ENCODE results near the gene DBP.
"Not testable (repeated sequence)": the region's sequence is repeated elsewhere in the genome, so short reads cannot be mapped to it uniquely, and the experiment has no call there.

The DBP gene

DNA sequence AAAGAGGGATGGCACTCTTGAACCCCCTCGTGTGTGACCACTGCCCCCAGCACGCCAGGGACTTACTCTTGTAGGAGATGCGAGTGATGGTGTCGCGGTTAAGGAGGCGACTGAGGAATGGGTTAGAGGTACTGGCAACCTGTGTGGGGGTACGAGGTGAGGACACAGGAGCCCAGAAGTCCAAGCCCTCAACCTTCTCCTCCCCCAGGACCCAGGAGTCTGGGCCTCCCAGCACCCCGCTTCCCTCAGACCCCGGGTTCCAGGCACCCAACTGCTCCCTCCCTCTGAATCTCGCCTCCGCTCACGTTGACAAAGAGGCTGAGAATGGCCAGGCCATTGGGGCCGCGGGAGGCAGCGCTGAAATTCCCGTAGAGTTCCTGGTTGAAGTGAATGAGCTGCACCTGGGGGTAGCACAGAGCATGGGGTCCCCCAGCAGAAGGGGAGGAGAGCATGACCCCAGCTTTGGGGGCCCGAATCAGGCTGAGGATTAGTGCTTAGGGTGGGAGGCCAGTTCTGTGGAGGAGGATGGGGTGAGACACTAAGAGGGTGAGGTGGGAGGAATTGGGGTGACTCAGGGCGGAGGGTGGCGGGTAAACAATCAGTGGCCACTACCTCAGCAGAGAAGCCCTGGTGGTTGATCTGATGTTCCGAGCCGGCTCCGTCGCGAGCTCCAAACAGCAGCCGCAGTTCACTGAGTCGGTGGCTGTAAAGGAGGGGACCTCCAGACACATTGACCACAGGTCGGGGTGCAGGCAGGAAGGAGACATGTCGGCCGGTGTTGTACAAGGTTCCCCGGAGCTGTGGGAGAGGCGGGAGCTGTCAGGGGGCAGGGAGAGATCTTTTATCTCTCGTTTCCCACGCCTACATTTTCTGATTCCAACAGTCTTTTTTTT, 2.5 kb upstream of the DBP start:
- no peak for DNase-seq

DNA sequence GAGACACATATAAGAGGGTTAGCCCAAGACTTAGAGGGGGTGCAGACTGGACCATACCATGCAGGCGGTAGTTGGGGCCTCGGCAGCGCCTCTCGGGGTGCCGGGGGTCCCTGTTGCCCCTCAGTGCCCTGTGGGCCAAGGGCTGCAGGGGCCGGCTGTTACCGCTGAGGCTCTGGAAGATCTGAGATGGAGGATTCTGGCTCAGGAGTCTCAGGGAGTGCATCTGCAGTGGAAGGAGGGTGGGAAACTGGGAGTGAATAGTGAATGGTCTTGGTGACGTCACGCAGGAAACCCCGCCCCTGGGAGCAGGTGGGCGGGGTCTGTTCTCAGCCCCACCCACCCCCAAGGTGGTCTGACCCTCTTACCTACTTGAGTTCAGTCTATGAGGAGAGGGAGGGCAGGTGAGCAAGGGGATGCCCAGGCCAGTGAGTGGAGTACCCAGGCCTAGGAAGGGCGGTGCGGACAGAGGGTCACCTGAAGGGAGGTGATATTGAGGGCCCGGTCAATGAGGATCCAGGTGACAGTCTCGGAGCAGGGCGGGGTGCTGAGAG, 1.7 kb upstream of the DBP start:
- no peak for DNase-seq

DNA sequence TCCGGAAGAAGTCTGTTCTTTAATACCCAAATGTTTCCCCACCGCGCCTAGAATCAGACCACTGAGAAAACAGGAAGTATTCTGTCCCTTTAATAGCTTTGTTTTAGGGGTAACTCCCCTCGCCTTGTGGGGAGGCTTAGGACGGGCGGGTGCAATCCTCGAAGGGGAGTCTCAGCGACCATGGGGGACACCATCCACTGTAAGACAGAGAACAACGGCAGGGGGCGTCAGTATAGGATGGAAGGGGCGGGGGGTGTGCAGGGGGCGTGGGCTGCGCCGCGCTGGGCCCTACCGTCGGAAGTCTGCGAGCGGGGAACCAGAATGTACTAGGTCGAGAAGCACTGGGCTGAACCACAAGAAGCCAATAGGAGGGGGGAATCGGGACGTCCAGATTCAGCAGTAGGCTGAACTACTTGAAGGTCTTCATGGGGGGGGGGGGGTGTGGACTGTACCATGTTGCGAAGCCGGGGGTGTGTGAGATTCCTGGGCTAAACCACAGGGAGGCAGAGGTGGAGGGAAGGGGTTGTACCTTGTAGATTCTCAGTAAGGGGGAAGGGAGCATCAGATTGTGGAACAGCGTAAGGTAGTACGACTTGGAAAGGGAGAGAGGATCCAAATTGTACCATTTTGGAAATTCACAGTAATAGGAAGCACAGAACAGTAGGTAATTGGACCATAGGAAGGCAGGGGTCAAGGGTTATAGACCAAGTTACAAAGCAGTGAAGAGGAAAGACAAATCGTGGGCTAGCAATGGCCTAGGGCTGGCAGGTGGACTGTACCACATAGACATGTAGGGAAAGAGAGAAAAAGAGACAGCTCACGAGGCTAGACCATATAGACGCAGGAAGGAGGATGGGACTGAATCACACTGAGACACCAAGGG, 1.0 kb upstream of the DBP start:
- DNase-seq, result peak; percentile 89

DNA sequence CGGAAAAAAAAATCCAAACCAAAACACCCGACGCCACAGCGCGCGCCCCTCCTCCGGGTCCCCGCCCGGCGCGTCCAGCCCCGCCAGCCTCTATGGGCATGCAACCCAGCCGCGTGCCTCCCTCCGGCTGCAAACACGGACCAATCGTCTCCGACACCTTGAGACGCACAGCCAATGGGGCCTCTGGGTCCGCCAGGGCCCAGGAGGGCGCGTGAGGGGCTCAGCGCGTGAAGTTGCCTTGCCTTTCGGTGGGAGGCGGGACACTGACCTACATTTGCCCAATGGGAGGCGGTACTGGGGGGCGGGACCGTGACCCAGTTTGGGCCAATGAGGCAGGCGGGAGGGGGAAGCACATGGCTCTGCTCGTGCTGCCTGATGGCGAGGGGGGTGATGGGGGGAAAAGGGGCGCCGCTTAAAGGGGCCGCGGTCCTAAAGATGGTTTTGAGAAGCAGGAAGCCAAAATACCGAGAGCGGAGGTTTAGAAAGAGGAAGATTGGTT, 319 bp upstream of the DBP start:
- DNase-seq, result peak; percentile 99

DNA sequence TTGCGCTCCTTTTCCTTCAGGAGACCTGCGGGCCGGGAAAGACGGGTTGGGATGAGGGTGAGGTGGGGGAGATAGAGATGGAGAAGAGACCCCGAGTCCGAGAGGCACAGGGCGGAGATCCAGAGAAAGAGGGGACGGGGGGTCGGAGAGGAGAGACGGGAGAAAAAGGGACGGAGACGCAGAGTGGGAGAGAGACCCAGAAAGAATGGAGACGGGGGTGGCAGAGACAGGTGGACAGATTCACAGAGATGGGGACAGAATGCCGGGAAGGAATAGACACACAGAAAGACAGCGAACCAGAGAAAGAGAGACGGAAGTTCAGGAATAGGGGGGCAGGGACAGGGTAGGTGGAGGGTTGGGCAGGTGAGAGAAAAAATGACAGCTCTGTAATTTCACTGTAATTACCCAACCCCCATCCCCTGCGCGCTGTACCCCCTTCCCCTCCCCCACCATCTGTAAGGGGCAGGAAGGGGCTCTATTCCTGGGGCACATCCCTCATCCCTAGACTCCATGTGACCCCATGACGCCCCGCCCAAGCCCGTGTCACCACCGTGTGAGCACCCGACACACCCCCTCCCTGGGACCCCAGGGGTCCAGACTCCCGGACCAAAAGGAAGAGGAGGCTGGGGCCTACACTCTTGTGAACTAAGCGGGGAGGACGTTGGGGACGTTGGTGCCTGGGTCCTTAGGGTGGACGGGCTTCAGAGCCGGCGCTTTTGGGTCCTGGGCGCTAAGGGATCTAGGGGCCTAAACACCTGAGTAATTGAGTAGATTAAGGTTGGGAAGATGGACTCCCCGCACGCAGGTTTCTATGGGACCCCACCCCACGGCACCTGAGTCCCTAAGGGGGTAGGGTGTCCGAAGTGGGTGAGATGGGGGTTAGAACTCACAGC, 967 bp downstream of the DBP start:
- DNase-seq, result no peak

DNA sequence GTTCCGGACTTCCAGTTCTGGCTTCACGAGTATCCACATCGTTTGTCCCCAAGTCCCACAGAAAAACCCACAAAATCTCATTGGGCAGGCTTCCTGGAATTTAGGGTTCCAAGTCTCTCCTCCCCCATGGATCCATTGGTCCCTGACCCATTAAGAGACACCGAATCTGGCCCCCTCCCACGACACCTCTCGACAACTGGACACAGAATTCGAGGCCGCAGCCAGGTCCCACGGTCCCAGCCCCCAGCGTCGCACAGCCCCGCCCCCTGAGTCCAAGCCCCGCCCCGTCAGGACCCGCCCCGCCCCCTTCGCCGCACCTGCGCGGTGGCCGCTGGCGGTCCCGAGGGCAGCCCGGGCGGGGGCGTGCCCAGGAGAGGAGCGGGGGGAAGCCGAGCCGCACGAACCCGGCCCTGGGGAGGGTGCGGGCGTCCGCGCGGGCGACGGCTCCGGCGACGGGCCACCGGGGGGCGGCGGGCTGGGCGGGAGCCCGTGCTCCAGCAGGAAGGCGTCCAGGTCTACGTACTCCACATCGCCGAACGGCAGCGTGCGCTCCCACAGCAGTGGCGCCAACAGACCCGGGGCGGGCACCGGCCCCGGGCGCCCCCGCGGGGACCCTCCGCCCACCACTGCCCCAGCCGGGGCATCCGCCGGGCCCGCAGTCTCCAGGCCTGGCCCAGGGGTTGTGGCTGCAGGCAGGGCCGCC, 1.8 kb downstream of the DBP start:
- DNase-seq, result peak; percentile 65

DNA sequence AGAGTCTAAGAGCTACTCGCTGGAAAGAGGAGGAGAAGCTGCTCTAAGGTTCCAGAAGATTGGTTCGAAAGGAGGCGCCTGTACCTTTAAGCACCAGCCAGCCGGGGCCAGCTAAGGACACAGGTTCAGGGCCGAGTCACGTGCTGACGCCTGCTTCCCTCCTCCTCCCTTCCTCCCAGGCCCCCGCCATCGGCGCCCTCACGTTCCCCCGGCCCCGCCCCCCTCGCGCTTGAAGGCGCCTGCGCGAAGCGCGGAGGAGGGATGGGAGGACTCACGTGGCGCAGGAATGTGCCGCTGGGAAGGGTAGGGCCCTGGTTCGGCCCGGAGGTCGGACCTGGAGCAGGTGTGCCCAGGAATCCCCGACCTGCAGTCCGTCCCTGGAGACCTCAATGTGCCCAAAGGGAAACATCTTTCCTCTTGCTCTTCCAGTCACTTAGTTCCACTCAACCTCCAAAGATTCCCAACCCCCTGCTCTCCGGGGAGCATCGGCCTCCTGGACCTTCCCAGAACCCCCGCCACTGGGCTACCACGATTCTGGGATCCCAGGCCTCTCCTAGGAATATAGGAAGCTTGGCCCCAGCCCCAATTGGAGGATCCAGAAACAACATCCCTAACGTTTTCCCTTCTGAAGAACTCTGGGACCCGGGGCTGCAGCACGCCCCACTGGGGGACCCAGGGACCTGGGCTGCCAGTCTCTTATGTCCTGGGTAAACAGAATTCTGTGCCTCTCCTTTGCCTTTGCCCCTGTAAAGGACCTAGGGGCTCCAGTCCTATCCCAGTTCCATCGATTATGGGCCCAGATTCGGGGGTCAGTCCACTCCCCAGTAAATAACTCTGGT, 2.5 kb downstream of the DBP start:
- peak; percentile 98 for DNase-seq

DNA sequence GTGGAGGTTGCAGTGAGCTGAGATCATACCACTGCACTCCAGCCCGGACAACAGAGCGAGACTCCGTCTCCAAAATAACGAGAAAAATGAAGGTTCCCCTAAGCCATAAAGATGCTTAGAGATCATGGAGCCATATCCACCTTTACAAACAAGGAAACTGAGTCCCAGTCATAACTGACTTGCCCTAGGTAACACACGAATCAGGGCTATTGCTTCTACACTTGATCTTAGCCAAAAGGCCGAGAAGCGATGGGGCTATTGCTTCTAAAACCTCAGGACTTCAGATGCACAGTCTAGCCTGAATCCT, 3.2 kb downstream of the DBP start:
- DNase-seq, result no peak

DNA sequence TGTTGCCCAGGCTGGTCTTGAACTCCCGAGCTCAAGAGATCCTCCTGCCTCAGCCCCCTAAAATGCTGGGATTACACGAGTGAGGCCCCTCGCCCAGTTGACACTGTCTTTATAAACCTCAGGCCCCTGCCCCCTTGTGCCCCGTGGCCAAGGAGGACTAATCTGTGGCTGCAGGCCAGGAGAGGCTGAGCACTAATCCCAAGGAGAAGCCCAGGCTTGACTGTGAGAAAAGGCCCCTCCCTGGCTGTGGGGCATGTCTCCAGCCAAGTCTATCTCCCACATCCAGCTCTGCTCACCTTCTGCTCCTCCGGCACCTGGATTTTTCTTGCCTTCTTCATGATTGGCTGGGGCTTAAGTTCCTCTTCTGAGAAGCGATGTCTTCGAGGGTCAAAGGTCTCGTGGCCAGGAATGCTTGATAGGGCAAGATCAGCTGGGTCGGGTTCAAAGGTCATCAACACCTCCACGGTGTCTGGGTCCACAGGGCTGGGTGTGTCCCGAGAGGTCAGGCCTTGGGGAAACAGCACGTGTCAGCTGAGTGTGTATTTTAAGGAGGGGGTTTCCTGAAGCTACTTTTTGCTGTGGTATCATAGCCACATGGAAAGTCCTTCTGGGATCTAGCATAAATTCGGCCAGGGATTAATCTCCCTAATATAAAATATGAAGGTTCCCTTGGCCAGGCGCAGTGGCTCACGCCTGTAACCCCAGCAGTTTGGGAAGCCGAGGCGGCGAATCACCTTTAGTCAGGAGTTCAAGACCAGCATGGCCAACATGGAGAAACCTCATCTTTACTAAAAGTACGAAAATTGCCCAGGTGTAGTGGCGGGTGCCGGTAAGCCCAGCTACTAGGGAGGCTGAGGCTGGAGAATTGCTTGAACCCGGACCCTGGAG, 3.8 kb downstream of the DBP start:
- DNase-seq, result no peak

DNA sequence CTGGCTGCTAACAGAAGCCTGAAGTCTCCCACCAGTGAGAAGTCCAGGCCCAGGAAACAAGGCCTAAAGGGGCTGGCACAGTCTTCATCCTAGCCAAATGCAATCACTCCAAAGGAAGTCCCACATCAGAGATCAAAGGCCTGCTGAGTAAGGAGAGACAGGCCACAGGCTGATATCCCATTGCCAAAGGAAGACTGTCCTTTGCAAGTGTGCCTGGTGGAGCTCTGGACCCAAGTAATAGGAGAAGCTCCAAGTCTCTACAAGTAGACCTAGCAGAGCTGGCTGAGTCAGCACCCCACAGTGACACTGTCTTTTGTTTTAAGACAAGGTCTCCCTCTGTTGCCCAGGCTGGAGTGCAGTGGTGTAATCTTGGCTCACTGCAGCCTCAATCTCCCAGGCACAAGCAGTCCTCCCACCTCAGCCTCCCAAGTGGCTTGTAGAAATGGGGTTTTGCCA, 4.5 kb downstream of the DBP start:
- no peak for DNase-seq

DNA sequence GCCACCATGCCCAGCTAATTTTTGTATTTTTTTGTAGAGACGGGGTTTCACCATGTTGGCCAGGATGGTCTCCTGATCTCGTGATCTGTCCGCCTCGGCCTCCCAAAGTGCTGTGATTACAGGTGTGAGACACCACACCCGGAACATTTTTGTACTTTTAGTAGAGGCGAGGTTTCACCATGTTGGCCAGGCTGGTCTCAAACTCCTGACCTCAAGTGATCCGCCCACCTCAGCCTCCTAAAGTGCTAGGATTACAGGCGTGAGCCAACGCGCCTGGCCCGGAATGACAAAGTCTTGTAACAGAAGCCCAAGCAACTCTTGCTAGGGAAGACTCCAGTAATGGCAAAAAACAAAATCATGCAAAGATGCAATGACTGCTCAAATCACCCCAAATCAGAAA, 4.9 kb downstream of the DBP start:
- not testable (repeated sequence) for DNase-seq

DNA sequence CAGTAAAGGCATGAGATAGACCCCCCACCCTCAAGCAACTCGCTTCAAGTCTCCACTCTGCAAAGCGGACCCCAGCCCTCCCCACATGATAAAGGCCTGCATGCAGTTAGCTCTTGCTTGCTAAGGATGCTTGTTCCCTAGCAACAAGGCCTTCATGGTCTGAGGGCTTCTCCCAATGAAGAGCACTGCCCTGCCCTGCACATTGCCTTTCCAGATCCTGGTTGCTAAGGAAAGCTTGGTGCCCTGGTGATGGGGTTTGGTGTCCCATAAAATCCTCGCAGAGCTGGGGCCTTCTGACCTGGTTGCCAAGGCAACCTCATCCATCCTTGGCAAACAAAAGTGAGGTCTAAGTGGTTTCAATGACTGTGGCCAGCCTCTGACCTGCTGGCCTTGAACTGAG, 6.0 kb downstream of the DBP start:
- DNase-seq, result no peak

DNA sequence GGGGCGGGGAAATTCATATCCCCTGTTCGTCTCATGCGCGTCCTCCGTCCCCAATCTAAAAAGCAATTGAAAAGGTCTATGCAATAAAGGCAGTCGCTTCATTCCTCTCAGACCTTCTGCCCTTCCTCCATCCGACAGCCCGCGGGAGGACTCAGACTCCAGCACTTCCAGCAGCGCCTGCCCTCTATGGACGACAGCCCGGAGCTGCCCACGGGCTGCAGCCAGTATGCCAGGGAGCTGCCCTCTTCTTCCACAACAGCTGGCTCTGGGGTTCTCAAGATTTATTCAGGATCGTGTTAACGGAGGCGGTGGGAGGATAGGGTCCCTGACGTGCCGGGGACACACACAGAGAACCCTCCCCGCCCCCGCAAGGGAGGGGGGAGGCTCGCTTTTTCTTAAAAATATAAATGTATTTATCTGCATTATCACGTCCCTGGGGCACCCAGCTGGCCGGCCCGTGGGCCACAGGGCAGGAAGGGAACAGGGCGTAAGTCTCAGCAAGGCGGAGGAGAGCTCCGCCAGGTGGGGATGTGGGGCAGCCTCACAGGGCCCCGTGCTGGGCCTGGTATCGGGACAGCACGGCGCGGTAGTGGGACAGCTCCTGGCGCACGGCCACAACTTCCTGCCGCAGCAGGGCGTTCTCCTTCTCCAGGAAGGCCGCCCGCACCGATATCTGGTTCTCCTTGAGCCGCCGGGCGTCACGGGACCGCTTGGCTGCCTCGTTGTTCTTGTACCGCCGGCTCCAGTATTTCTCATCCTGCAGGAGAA, 6.7 kb downstream of the DBP start:
- DNase-seq, result no peak

DNA sequence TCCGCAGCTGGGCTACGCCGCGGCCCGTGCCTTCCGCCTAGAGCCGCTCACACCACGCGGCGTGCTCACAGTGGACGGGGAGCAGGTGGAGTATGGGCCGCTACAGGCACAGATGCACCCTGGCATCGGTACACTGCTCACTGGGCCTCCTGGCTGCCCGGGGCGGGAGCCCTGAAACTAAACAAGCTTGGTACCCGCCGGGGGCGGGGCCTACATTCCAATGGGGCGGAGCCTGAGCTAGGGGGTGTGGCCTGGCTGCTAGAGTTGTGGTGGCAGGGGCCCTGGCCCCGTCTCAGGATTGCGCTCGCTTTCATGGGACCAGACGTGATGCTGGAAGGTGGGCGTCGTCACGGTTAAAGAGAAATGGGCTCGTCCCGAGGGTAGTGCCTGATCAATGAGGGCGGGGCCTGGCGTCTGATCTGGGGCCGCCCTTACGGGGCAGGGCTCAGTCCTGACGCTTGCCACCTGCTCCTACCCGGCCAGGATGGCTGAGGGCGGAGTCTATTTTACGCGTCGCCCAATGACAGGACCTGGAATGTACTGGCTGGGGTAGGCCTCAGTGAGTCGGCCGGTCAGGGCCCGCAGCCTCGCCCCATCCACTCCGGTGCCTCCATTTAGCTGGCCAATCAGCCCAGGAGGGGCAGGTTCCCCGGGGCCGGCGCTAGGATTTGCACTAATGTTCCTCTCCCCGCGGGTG, 7.4 kb downstream of the DBP start:
- no peak for DNase-seq

DNA sequence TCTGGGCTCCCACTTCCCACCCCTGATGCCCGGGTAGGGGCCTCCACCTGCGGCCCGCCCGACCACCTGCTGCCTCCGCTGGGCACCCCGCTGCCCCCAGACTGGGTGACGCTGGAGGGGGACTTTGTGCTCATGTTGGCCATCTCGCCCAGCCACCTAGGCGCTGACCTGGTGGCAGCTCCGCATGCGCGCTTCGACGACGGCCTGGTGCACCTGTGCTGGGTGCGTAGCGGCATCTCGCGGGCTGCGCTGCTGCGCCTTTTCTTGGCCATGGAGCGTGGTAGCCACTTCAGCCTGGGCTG, 7.9 kb downstream of the DBP start:
- no peak for DNase-seq

DNA sequence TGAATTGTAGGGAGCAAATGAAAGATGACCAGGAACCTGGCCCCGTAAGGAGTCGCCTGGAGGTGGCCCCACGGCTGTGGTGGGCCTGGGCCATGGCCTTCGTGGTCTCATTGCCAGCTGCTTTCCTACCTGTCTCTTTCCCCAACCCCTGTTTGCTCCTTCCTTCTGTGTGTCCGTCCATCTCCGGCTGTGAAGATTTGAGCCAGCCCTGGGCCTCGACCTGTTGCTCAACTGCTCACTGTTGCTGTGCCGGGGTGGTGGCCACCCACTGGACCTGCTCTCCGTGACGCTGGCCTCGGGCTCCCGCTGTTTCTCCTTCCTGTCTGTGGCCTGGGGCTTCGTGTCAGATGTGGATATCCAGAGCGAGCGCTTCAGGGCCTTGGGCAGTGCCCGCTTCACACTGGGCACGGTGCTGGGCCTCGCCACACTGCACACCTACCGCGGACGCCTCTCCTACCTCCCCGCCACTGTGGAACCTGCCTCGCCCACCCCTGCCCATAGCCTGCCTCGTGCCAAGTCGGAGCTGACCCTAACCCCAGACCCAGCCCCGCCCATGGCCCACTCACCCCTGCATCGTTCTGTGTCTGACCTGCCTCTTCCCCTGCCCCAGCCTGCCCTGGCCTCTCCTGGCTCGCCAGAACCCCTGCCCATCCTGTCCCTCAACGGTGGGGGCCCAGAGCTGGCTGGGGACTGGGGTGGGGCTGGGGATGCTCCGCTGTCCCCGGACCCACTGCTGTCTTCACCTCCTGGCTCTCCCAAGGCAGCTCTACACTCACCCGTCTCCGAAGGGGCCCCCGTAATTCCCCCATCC, 8.5 kb downstream of the DBP start:
- DNase-seq, result no peak

DNA sequence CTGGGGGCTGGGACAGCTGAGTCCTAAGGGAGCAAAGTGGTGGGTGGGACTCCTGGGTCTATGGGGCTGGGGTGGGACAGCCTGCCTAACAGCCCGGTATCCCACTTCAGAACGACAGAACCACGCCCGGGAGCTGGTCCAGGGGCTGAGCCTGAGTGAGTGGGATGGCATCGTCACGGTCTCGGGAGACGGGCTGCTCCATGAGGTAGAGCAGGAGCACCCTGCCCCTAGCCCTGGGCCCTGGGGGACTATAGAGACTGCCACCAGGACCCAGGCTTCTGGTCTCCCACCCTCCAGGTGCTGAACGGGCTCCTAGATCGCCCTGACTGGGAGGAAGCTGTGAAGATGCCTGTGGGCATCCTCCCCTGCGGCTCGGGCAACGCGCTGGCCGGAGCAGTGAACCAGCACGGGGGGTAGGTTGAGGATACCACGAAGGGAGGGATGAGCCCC, 9.3 kb downstream of the DBP start:
- DNase-seq, result no peak
